SU-DHL-6 (cell line): ENCODE data around the gene SP9.

Experiments used
- H2AFZ ChIP-seq: fragments of 200-600 bp; sonication (generic); 2 replicates; pipeline ENCODE4 v1.6.1; 2014; ENCODE audit warnings: low read depth, mild to moderate bottlenecking, moderate library complexity, mixed read lengths, antibody characterized with exemption, low read length; ENCODE audit not compliant: severe bottlenecking
- H3F3A ChIP-seq: fragments of 200-600 bp; shearing (Covaris generic); 2 replicates; pipeline ENCODE4 v1.6.0; 2016; ENCODE audit warnings: antibody characterized with exemption, mild to moderate bottlenecking; ENCODE audit not compliant: insufficient read depth
- H3K27ac ChIP-seq: fragments of 200-600 bp; sonication (generic); 2 replicates; pipeline ENCODE4 v1.5.1; 2016; ENCODE audit warnings: low read depth, mild to moderate bottlenecking, low read length, moderate library complexity, mixed read lengths
- H3K27me3 ChIP-seq: fragments of 200-600 bp; sonication (generic), shearing (Covaris generic); 2 replicates; pipeline ENCODE4 v1.6.0; 2014; ENCODE audit warnings: mild to moderate bottlenecking, low read length
- H3K36me3 ChIP-seq: fragments of 200-600 bp; sonication (generic); 2 replicates; pipeline ENCODE4 v1.6.1; 2014; ENCODE audit warnings: mild to moderate bottlenecking, low read length, mixed read lengths
- H3K4me2 ChIP-seq: fragments of 300-600, 200-600 bp; shearing (Covaris generic), sonication (generic); 2 replicates; pipeline ENCODE4 v1.6.0; 2014; ENCODE audit warnings: low read length, low read depth, mild to moderate bottlenecking; ENCODE audit not compliant: poor library complexity, severe bottlenecking
- H3K4me3 ChIP-seq: fragments of 200-600 bp; sonication (generic); 2 replicates; pipeline ENCODE4 v1.5.1; 2014; ENCODE audit warnings: antibody characterized with exemption, low read length, mild to moderate bottlenecking, mixed read lengths; ENCODE audit not compliant: insufficient read depth, poor library complexity, severe bottlenecking
- H3K79me2 ChIP-seq: fragments of 200-600 bp; sonication (generic); 2 replicates; pipeline ENCODE4 v1.6.1; 2014; ENCODE audit warnings: mild to moderate bottlenecking, low read length, moderate library complexity; ENCODE audit not compliant: insufficient read depth
- H3K9ac ChIP-seq: fragments of 200-600 bp; sonication (generic); 2 replicates; pipeline ENCODE4 v1.7.0; 2014; ENCODE audit warnings: mild to moderate bottlenecking, low read length
- H3K9me2 ChIP-seq: fragments of 200-600 bp; sonication (generic); replicated peaks from 2 replicates; pipeline ENCODE4 v1.6.1; 2014; ENCODE audit warnings: low read length; ENCODE audit not compliant: insufficient read depth
- H3K9me3 ChIP-seq: fragments of 200-600 bp; sonication (generic); 2 replicates; pipeline ENCODE4 v1.6.1; 2014; ENCODE audit warnings: low read length, mixed read lengths; ENCODE audit not compliant: insufficient read depth
- H4K20me1 ChIP-seq: fragments of 200-600 bp; sonication (generic); 2 replicates; pipeline ENCODE4 v1.6.1; 2014; ENCODE audit warnings: low read depth, mild to moderate bottlenecking, antibody characterized with exemption, low read length, moderate library complexity, mixed read lengths
- CTCF ChIP-seq: fragments of 200-600 bp; sonication (generic); IDR thresholded peaks from one replicate; pipeline ENCODE4 v1.5.1; 2017; ENCODE audit warnings: antibody characterized with exemption, mild to moderate bottlenecking, low read length, moderate library complexity; ENCODE audit not compliant: insufficient read depth, poor library complexity, severe bottlenecking
- EZH2phosphoT487 ChIP-seq: fragments of 200-600 bp; sonication (generic), shearing (Covaris generic); conservative IDR thresholded peaks from 2 replicates; pipeline ENCODE4 v1.6.1; 2018; ENCODE audit warnings: mild to moderate bottlenecking, antibody characterized with exemption, low read length, moderate library complexity, mixed read lengths

The SP9 gene

GRCh38 chr2:174376967-174377366 lies 42.2 kb downstream of the SP9 start:
- Histone ChIP-seq H2AFZ (no peak overlapping the region), H3K27ac (no peak overlapping the region), H3F3A (no peaks in the 10 kb centered on the region), H3K36me3 (peaks cover 19% of the 10 kb centered on the region), H3K79me2 (no peaks in the 10 kb centered on the region), H3K9me2 (no peaks in the 10 kb centered on the region), H3K4me3 (no peak overlapping the region), H3K4me2 (no peak overlapping the region), H3K27me3 (no peaks in the 10 kb centered on the region), H3K9ac (no peak overlapping the region), H4K20me1 (no peaks in the 10 kb centered on the region), H3K9me3 (no peaks in the 10 kb centered on the region)
- TF ChIP-seq EZH2phosphoT487 (no peak), CTCF (no peak)

- H3K4me2 ChIP-seq, result no peak overlapping the region
- H3K9me2 ChIP-seq, result no peaks in the 10 kb centered on the region
- H3K4me3 ChIP-seq, result no peak overlapping the region
- no peak overlapping the region for H2AFZ ChIP-seq
- H3K27ac ChIP-seq, result no peak overlapping the region
- peaks cover 15% of the 10 kb centered on the region for H3K36me3 ChIP-seq
- H4K20me1 ChIP-seq, result no peaks in the 10 kb centered on the region
- H3K27me3 ChIP-seq, result no peaks in the 10 kb centered on the region
- no peaks in the 10 kb centered on the region; the same call in 1 of the 2 replicates for H3F3A ChIP-seq
- H3K9ac ChIP-seq, result no peak overlapping the region
- H3K79me2 ChIP-seq, result no peaks in the 10 kb centered on the region
- no peaks in the 10 kb centered on the region for H3K9me3 ChIP-seq
- TF ChIP-seq CTCF (no peak), EZH2phosphoT487 (no peak)
These were observed 49.0 kb downstream of the SP9 start for GRCh38 chr2:174383796-174384195.

GRCh38 chr2:174385201-174385600 lies 50.4 kb downstream of the SP9 start:
- Histone ChIP-seq H3K27me3 (no peaks in the 10 kb centered on the region), H4K20me1 (no peaks in the 10 kb centered on the region), H3K9ac (no peak overlapping the region), H3K9me3 (no peaks in the 10 kb centered on the region), H3K27ac (no peak overlapping the region), H3F3A (no peaks in the 10 kb centered on the region; the same call in 1 of the 2 replicates), H3K4me3 (no peak overlapping the region), H3K4me2 (no peak overlapping the region), H3K9me2 (no peaks in the 10 kb centered on the region), H2AFZ (no peak overlapping the region), H3K79me2 (no peaks in the 10 kb centered on the region), H3K36me3 (peaks cover 8% of the 10 kb centered on the region)
- TF ChIP-seq CTCF (no peak), EZH2phosphoT487 (no peak)
